ENCODE measurements around the gene ARID1B. TPM values are rescaled to one million over a fixed set of nuclear protein-coding genes. Genes with fewer than 3 reads are reported as not detected.

ARID1B gene
- total RNA-seq, 2 donors from 2014 or later, result 79.3 to 84.6 TPM

DNA sequence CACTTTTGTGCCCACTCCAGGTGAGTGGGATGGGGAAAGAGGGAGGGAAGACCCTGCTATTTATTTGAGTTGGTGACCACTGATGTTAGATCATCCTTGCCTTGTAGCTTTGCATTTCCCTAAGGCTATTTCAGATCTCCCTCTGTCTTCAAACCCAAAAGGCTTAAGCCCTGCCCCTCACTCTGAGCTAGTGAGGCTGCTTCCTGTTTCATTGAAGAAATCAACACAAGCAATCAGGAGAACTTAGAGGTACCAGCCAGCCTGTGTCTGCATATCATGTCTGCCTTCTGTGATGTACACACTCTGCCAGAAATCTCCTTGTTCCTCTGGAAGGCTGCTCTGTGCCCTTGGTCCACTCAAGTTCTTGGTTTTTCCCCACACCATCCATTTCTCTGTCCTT, 135.3 kb downstream of the ARID1B start:
- no peak for DNase-seq (ENCODE audit: low spot score)

DNA sequence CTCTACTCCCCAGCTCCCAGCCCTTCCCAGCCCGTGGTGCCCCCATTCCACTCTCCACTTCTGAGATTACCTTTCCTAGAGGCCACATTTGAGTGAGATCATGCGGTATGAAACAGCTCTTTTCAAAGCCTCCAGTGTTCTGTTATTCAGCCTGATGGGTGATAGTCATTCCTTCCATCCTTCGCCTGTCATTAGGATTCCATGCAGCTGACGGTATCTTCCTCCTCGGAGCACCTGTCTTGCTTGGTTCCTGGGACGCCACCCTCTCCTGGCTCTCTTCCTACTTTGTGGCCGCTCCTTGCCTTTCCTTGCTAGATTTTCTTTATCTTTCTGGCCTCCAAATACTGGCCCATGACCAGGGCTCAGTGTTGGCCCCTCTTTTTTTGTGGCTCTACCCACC, 137.0 kb downstream of the ARID1B start:
- intact Hi-C loops (cut with DNase I), result no loop called here

More for the DNA sequence above, 135.3 kb downstream of the ARID1B start:
- intact Hi-C loops (cut with DNase I), result no loop called here

DNA sequence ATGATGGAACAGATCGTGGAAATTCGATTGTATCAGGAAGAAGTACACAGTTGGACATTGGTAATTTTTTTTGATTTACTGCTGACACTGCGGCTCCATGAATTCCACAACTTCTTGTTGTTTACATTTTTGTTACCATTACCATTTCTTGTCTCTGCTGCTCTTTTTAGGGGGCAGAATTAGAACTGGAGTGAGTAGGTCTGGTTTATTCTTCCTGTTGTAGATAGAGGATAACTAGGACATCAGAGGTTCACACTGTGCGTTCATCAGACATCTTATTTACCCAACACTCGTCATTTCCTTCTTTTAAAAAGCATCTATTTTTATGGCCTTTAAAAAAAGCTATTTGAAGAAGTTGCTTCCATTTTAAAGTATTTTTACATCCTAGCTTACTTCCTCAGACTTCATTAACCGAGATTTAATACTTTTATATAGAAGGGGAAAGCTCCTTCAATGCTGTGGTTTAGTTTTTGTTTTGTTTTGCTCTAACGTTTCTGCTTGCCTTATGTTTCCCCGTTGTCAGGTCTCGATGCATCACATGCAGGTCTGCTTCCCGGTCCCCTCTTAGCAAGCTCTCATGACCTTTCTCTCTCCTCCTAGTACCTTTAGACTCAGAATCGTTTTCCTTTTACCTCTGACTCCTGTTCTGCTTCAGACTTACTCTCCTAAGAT, 139.1 kb downstream of the ARID1B start:
- intact Hi-C loops (cut with DNase I), result no loop called here

More for the DNA sequence above, 137.0 kb downstream of the ARID1B start:
- DNase-seq (ENCODE audit: low spot score), result no peak

DNA sequence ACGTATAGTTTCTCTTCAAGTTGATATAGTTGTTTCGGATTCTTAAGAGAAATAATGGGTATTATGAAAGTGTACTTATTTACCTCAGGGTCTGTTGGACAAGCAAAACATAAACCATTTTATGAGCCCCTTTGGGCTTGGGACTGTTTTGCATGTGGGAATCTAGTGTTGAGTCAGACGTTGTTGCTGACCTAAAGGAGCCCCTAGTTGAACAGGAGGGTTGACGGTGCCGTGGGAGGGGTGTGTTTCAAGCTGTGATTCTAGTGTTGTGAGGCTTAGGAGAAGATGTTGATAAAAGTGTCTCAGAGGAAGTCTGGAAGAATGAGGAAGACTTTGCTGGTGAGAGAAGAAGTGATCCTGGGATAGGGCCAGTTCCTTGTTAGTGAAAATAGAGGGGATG, 140.0 kb downstream of the ARID1B start:
- no peak for DNase-seq (ENCODE audit: low spot score)
- intact Hi-C loops (cut with DNase I), result no loop called here

More for the DNA sequence above, 139.1 kb downstream of the ARID1B start:
- DNase-seq (ENCODE audit: low spot score), result no peak

DNA sequence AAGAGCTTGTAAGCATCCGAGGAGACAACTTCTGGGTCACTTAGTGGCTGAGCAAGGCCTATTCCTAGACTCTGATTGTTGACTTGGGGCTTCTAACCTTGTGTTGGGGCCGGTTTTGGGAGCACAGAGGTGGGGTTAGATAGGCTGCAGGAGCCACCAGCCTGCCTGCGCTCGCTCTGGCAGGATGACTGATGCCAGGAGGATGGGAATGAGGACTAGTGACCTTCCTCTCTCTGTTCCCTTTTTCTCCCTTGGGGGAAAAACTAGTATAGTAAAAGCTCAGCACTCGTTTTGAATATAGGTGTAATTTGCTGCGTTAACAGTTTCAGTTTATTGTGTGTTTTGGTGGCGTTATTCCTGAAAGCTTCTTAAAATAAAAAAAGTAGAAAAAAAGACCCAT, 141.5 kb downstream of the ARID1B start:
- intact Hi-C loops (cut with DNase I), result no loop called here
- DNase-seq (ENCODE audit: low spot score), result no peak

DNA sequence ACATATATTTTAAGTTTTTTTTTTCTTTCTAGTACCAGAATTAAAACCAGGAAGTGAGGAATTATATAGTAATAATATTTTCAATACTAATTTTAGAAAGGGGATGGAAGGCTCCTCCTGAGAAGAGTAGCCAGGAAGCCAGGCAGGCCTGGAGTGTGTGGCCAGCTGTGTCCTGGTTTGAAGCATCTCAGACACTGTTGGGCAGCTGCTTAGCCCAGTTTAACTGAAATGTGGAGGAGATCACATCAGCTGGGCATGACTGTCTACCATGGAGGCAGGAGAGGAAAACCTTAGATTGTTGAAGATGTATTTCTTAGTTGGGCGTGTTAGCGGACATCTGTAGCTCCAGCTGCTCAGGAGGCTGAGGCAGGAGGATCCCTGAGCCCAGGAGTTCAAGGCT, 142.2 kb downstream of the ARID1B start:
- no peak for DNase-seq (ENCODE audit: low spot score)
- intact Hi-C loops (cut with DNase I), result no loop called here

DNA sequence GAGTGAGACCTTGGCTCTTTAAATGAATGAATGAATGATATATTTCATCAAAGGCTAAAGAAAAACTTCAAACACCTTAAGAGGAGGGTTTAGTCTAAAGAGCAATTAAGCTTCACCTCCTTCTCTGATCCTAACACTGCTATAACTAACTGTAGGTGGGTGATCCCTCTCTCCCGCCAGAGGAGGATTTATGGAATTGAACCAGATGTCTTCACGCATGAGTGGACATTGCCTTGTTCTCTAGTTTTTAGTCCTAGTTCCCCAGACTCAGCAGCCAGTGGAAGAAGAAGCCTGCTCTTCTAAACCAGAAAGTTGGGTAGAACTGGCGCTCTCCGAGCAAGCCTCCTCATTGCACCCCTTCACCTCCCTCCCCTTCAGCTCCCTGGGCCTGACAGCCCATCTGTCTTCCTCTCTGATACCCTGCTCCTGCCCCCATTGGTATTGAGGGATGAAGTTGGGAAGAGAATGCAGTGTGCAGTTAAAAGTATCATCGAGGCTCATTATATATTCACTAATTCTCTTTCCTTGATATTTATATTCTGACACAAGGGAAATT, 142.7 kb downstream of the ARID1B start:
- no peak for DNase-seq (ENCODE audit: low spot score)
- intact Hi-C loops (cut with DNase I), result no loop called here

DNA sequence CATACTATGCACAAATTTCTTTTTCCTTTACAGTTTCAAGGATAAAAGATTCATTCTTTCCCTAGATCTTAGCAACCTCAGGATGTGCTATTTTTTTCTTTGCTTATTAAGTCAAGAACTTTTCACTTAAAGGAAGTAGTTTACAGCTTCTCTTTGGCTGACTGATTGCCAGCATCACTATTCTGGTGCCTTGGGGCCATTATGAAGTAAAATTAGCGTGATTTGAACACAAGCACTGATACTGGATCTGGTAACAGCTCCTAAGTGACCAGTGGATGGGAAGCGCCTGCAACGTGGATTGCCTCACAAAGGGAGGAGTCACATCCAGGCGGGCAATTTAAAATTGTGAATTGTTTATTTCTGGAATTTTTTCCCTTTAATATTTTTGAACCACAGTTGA, 147.1 kb downstream of the ARID1B start:
- intact Hi-C loops (cut with DNase I), result no loop called here
- no peak for DNase-seq (ENCODE audit: low spot score)

DNA sequence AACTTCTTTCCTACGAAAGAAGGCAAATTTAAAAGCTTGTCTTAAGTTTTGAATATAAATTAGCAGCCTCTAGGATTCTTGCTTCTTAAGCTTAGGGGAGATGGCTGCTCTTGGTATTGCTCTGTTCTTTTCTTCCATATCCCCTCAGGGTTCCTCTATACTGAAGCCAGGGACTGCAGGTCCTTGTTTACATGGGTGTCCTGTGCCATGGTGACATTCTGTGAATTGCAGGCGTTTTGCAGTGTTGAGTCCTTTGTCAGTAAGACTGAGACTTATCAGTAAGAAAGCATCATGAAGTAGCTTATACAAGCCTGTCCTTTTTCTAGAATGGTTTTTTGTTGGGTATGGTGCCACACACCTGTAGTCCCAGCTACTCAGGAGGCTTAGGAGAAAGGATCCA, 147.8 kb downstream of the ARID1B start:
- intact Hi-C loops (cut with DNase I), result no loop called here
- no peak for DNase-seq (ENCODE audit: low spot score)

DNA sequence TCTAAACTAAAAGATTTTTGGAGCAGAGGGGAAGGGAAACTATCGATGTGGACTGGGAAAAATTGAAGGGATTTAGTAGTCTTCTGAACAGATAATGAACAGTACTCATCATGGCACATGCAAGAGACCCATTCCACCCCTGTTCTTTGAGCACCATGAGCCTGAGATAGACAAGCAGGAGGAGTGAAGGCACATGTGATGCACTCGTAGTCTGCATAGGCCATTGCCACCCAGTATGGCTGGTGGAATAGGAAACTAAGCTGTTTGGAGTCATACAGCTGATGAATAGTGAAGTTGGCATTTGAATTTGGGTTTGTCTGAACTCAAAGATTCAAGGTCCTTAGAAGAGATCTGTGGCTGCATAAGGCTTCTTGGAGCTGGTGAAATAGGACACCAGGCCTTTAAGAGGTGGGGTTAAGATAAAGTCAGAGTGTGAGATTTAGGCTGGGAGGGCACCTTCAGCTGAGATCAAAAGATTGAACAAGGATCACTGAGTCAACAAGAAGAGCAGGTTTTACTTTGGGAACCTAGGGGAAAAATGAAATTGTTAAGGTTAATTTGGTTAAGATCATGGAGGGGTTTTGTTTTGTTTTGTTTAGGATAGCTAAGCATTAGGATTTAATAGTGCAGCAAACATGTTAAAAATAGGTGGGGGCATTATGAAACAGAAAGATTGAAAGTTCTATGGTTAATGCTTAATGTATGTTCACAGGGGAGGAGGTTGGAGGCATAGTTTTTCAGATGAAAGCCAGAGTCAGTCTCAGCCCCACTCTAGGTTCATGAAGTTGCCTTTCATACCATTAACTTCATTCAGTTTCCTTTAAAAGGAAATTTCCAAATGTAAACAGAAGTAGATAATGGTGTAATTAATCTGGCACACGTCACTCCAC, 148.8 kb downstream of the ARID1B start:
- intact Hi-C loops (cut with DNase I), result no loop called here
- no peak for DNase-seq (ENCODE audit: low spot score)

DNA sequence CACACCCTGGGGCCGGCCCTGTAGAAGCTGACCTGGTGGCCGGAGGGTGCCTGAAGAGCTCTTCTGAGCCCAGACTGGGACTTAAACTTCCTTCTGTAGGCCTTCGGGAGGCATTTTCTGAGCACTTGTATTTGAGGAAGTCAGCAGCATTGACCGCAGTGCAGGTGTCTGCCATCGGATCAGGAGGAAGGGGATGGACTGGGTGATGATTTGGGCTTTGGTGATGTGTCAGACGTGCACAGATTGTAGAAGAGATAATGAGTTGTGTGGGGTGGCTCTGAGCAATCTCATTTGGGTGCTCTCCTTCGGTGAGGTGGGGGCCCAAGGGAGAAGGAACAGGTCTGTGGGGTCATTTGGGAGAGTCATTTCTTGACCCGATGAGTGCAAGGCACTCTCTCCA, 150.9 kb downstream of the ARID1B start:
- no peak for DNase-seq (ENCODE audit: low spot score)
- intact Hi-C loops (cut with DNase I), result no loop called here

DNA sequence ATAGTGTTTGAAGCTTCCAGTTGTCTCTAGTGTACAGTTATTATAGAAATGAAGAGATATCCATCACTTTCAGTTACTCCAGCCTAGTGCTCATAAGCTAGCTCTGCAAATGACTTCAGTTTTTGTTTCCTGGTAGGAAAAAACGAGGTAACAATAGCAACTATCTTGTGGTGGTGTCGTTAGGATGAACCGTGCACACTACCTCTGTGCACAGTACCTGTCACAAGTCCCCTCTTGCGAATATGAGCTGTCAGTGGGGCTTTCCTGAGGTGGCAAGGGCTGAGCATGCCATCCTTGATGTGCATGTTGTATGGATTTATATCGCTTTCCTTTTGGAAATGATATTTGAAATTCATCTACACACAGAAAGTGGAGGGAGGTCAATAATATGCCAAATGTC, 151.8 kb downstream of the ARID1B start:
- intact Hi-C loops (cut with DNase I), result no loop called here
- DNase-seq (ENCODE audit: low spot score), result no peak

DNA sequence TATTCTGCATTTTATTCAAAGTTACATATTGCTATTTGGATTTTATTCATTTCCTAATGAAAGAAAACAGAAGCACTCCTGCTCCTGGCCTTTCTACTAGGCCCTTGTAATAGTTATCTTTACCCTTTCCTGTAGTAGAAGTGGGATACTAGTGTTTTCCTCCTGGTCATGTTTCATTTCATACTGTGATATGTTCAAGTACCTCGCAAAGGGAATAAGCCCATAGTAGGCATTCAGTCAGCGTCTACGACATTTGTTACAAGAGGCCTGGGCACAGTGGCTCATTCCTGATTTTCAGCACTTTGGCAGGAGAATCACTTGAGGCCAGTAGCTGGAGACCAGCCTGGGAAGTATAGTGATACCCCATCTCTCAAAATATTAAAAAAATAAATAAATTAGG, 154.1 kb downstream of the ARID1B start:
- intact Hi-C loops (cut with DNase I), result no loop called here
- DNase-seq (ENCODE audit: low spot score), result no peak

DNA sequence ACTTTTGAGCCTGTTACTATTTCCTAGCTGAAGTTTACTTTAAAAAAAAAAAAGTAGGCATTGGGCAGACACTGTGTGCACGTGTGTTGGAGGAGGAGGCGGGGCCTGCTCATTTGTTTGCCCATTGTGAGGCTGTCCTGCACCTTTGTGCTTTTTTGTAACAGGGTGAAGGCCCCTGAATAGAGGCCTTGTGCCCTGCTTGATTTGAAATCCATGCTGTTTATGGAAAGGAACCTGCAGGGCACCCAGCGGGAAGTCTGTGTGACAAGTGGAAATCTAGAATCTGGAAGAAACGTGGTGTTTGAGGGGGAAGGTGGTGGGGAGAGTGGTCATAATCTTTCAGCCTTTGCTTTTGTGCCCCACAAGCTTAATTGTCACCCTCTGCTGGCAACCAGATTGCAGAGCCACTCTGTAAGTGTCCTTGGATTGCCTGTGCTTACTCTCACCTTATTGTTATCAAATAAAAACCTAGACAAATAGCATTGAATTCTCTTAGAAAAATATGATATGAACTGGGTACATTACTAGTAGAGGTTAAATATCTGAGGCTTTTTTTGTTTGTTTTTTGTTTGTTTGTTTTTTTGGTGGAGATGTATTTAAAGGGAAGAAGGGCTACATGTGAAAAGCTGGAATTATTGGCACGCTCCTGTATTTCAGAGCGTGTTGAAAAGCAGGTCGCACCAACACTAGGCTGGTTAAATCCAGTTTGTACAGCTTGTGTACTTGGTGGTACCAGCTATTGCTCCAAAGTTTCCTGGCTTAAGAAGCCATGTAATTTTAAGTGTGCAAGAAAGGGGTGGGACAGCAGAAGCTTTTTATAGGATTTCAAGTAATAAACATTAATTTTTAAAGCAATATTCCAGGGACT, 156.3 kb downstream of the ARID1B start:
- DNase-seq (ENCODE audit: low spot score), result no peak
- intact Hi-C loops (cut with DNase I), result no loop called here

DNA sequence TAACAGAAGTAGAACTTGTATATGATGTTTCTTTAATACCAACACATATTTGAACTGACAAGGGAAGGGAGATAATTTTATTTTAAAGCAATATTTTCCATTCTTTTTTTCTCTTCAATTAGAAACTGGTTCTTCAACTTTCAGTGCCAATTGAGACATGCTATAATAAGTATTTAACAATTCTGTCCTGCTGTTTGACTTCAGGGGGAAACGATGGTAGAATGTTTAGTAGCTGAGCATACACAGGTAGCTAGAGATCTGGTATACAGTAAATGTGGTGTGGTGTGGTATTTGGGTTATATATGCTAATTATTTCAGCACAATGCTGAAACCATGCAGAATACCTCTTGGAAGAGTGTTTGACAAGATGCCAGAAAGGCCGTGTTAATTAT, 156.9 kb downstream of the ARID1B start:
- no peak for DNase-seq (ENCODE audit: low spot score)

DNA sequence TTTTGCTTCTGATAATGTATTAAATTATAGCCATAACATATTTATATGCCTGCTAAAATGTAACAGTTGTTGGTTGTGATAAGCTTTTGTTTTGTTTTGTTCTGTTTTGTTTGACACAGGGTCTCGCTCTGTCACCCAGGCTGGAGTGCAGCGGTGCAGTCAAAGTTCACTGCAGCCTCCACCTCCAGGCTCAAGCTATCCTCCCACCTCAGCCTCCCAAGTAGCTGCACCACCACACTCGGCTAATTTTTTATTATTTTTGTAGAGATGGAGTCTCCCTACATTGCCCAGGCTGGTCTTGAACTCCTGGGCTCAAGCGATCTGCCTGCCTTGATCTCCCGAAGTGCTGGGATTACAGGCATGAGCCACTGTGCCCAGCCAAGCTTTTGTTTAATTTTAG, 157.8 kb downstream of the ARID1B start:
- no peak for DNase-seq (ENCODE audit: low spot score)
- intact Hi-C loops (cut with DNase I), result no loop called here

More for the DNA sequence above, 156.9 kb downstream of the ARID1B start:
- intact Hi-C loops (cut with DNase I), result no loop called here

DNA sequence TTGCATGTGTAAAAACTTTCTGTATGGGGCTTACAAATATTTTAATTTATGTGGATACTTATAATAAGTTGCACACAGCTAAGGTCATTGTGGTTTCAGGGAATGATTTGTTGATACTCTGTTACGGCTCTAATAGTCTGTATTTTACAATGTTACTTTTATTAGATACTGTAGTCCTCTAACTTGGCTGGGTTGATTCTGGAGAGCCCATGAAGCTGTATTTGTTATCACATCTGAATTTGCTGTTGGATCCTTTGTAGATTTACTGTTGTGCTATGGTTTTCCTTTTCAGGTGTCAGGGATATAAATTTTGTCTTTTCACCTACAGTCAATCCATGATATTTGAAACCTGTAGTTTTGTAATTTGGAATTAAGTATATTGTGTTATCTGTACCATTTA, 161.0 kb downstream of the ARID1B start:
- intact Hi-C loops (cut with DNase I), result no loop called here
- DNase-seq (ENCODE audit: low spot score), result no peak

DNA sequence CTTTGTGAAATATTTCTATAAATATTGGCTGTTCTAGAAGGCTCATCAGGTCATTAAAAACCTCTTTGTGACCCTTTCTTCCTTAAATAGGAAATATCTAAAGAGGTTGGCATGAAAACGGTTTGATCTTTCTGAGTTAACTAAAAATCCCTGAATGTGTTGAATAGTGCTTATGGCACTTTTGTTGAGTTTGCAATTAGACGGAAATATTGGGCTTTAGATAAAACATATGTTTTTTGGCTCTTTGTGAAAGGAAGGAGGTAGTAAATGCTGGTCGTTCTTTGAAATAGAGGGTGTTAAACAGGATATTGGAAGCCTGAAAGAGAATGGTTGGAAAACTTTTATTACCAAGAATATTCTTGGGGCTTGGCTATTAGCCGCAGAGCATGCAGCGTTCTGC, 163.0 kb downstream of the ARID1B start:
- no peak for DNase-seq (ENCODE audit: low spot score)
- intact Hi-C loops (cut with DNase I), result no loop called here

DNA sequence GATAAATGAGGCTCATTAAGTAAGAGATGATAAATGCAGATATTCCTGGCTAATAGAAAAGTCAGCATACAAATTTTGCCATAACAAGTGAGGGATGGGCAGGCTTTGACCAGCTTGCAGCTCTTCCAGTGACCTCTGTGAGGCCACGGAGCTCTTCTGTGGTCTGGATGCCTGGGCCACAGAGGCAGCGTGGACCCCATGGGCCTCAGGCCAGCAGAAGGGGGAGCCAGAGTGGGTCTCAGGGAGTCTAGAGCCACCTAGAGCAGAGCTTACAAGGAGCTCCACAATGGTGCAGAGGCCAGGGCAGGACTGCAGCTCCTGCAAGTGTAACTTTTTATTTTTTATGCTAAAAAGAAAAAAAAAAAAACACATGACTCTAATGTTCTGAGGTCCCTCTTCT, 165.1 kb downstream of the ARID1B start:
- DNase-seq (ENCODE audit: low spot score), result no peak
- intact Hi-C loops (cut with DNase I), result no loop called here

DNA sequence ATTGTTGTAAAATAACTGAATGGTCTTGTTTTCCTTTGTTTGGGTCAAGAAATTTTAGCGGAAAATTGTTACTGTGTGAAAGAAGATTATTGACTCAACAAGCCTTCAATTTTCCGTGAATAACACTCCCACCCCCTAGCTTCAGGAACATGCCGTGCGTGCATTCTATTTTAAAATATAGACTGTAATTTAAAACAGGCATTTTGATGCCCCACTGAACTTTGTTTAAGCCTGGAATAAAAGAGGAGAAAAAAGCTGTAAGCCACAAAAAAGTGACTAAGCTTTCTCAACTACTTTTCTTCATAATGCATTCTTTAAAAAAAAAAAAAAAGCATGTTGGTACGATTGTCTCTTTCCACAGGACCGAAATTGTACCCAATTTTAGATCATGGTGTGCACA, 166.0 kb downstream of the ARID1B start:
- intact Hi-C loops (cut with DNase I), result no loop called here
- DNase-seq (ENCODE audit: low spot score), result no peak

Measured in posterior vena cava (tissue), 2 donors.